ENCODE results near the gene ADAMTSL1.

ADAMTSL1 gene

GRCh38 chr9:18611971-18612370 lies 138.0 kb downstream of the ADAMTSL1 start:
- DNase-seq, result no peak

GRCh38 chr9:18614116-18614515 lies 140.2 kb downstream of the ADAMTSL1 start:
- DNase-seq, result no peak

- no peak for DNase-seq
Observed at GRCh38 chr9:18614651-18615050, 140.7 kb downstream of the ADAMTSL1 start.

- no peak for DNase-seq
Observed at GRCh38 chr9:18616976-18617375, 143.0 kb downstream of the ADAMTSL1 start.

GRCh38 chr9:18617759-18618158 lies 143.8 kb downstream of the ADAMTSL1 start:
- no peak for DNase-seq

- no peak for DNase-seq
Observed at GRCh38 chr9:18618862-18619261, 144.9 kb downstream of the ADAMTSL1 start.

GRCh38 chr9:18622186-18622836 lies 148.4 kb downstream of the ADAMTSL1 start:
- DNase-seq, result no peak

GRCh38 chr9:18623221-18624079 lies 149.5 kb downstream of the ADAMTSL1 start:
- DNase-seq, result no peak

GRCh38 chr9:18626046-18626698 lies 152.2 kb downstream of the ADAMTSL1 start:
- no peak for DNase-seq

- DNase-seq, result no peak
Observed at GRCh38 chr9:18629136-18629535, 155.2 kb downstream of the ADAMTSL1 start.

- no peak for DNase-seq
Observed at GRCh38 chr9:18632632-18633403, 158.9 kb downstream of the ADAMTSL1 start.

GRCh38 chr9:18636781-18637180 lies 162.8 kb downstream of the ADAMTSL1 start:
- DNase-seq, result no peak

- DNase-seq, result no peak
Observed at GRCh38 chr9:18638371-18639249, 164.7 kb downstream of the ADAMTSL1 start.

- DNase-seq, result no peak
Observed at GRCh38 chr9:18639911-18640310, 166.0 kb downstream of the ADAMTSL1 start.

- DNase-seq, result no peak
Observed at GRCh38 chr9:18658804-18659705, 185.1 kb downstream of the ADAMTSL1 start.

- DNase-seq, result no peak
Observed at GRCh38 chr9:18660001-18660400, 186.0 kb downstream of the ADAMTSL1 start.

- no peak for DNase-seq
Observed at GRCh38 chr9:18662320-18662719, 188.4 kb downstream of the ADAMTSL1 start.

- DNase-seq, result no peak
Observed at GRCh38 chr9:18665947-18666346, 192.0 kb downstream of the ADAMTSL1 start.

- DNase-seq, result no peak
Observed at GRCh38 chr9:18666348-18666747, 192.4 kb downstream of the ADAMTSL1 start.

GRCh38 chr9:18666986-18667772 lies 193.2 kb downstream of the ADAMTSL1 start:
- no peak for DNase-seq

Data from GDM1 (cell line).